Ovary (tissue), 9 donors: ENCODE measurements around the gene CTIF. TPM values are rescaled to one million over a fixed set of nuclear protein-coding genes. Genes with fewer than 3 reads are reported as not detected.

Source experiments
- DNase-seq, 5 donors: peaks; one replicate each; pipeline ENCODE4 v3.0.0-alpha.2; 2019 to 2020
- H3K27ac ChIP-seq, 2 donors: fragments of 200-600 bp; one replicate each; pipeline versions ENCODE4 v1.5.1 to v1.8.0; 2019 to 2022
- H3K27me3 ChIP-seq: fragments of 200-600 bp; one replicate; pipeline ENCODE4 v1.8.0; 2022
- H3K36me3 ChIP-seq: fragments of 200-600 bp; sonication (generic); one replicate; pipeline ENCODE4 v1.5.1; 2019
- H3K4me1 ChIP-seq: one replicate; pipeline ENCODE4 v1.8.1; 2013; ENCODE audit warnings: mild to moderate bottlenecking, moderate library complexity; ENCODE audit not compliant: insufficient read depth
- H3K4me3 ChIP-seq: fragments of 200-600 bp; sonication (generic); one replicate; pipeline ENCODE4 v1.5.1; 2017
- H3K9me3 ChIP-seq, 2 donors: fragments of 200-600 bp in 1 of 2; sonication (generic) in 1 of 2; one replicate each; pipeline versions ENCODE4 v1.5.1 to v1.8.1; 2013 to 2019; ENCODE audit warnings: mild to moderate bottlenecking in 1 of 2, moderate library complexity in 1 of 2
- CTCF ChIP-seq, 3 donors: fragments of 450-650 bp in 2 of 3; fragments of 200-600 bp in 1 of 3; IDR thresholded peaks; one replicate each; pipeline versions ENCODE4 v1.5.1 to v1.8.0; 2016 to 2022; ENCODE audit warnings: antibody characterized with exemption in 3 of 3, mild to moderate bottlenecking in 1 of 3
- EP300 ChIP-seq: sonication (generic); formaldehyde crosslinking; IDR thresholded peaks from one replicate; pipeline ENCODE4 v1.6.1; 2017; ENCODE audit warnings: antibody characterized with exemption
- POLR2A ChIP-seq: fragments of 450-650 bp; IDR thresholded peaks from one replicate; pipeline ENCODE4 v1.6.1; 2017; ENCODE audit warnings: antibody characterized with exemption, mild to moderate bottlenecking, moderate library complexity
- WGBS, 3 donors: extraction: QIAGEN DNeasy Blood & Tissue Kit in 1 of 3; methylation state at CpG; one replicate each; pipeline versions ENCODE4 v1.1.5 to v1.1.7; 2013 to 2017; 5-methylcytosine and 5-hydroxymethylcytosine counted together
- intact Hi-C, 4 donors: fragments of 100-400 bp; cut with DNase I; formaldehyde crosslinking; loops; one replicate each; pipeline versions ENCODE4 v1.11.0 to v1.15.1; 2022 to 2023
- polyA plus RNA-seq, 2 donors: library from polyadenylated mRNA; stranded (reverse); fragments of 200-250 nt in 1 of 2; fragments of 350-450 nt in 1 of 2; fragmentation: Illumina TruSeq in 1 of 2; extraction: RNeasy Lipid Tissue Mini Kit (QIAGEN cat#74804) in 1 of 2; gene quantifications; one replicate each; pipeline ENCODE4 v1.2.3, GENCODE V29; 2013 to 2014
- total RNA-seq, 7 donors: library from RNA; depleted of rRNA in 2 of 7; stranded (reverse); fragments of >200 nt in 2 of 7; fragmentation: NEBNext Ultra II Directional in 3 of 7; extraction: Animal tissue kit (Norgen Biotek cat#: 25700) in 3 of 7; gene quantifications; one replicate each; pipeline versions ENCODE4 v1.1.0 to v1.2.4, GENCODE V29; 2016 to 2023
- donor health status: DM: no; HTN: no; CAD: no; lungs with moderate emphysema.
- donor health status: DM: no; HTN: no; CAD: no.
- donor health status: Bipolar disorder and iron deficiency.
- donor health status: DM: yes; HTN: yes; CAD: no.
- donor health status: DM: no; HTN: no; CAD: no.
- donor health status: DM: yes; HTN: yes; CAD: no.

Gene CTIF
- total and polyA plus RNA-seq, 9 donors, result 18.5 to 94.1 (median 75.2) TPM

DNA sequence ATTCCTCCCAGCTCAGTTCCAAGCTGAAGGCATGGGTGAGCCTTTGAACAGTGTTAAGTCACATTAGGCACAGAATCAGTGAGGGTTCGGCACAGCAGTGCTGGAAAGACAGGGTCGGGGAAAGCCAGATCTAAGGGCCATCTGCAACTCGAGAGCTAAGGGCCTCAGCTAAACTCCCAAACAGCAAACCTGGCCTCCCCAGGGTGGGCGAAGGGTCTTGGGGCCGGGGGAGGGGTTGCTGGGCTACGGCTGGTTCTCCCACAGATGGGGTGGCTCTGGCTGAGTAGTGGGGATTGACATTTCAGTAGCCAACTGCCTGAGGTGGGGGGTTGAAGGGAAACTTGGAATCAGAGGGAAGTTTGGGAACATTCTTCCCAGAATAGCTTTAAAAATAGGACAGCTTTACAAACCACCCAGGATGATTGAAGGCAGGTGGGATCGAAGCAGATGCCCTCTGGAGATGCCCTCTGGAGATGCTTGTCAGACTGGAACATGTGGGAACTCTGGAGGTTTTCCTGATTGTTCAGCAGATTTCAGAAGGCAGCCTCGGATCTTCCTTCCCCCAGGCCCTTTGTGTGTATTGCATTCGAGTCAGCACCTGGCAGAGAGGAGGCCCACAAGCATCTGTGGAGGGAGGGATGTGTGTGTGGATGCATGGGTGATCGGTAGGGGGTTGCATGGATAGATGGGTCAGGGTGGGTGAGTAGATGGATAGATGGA lies 255.6 kb downstream of the CTIF start:
- H3K36me3 ChIP-seq, result no peaks in the 10 kb centered on the region
- TF ChIP-seq POLR2A (no peak), EP300 (no peak), CTCF (IDR thresholded peaks at IDR 0.05) (no peak)
- H3K4me3 ChIP-seq, result no peak overlapping the region
- no peaks in the 10 kb centered on the region for H3K27me3 ChIP-seq
- no peaks in the 10 kb centered on the region for H3K4me1 ChIP-seq
- no peaks in the 10 kb centered on the region for H3K9me3 ChIP-seq
- peak in 1 of 5 donors; percentile 4 for DNase-seq
- intact Hi-C loops, result no loop called here
- 82 to 88% (median 87%) methylated on average over 10 of the region's 10 CpGs for WGBS, 3 donors
- no peak overlapping the region for H3K27ac ChIP-seq

DNA sequence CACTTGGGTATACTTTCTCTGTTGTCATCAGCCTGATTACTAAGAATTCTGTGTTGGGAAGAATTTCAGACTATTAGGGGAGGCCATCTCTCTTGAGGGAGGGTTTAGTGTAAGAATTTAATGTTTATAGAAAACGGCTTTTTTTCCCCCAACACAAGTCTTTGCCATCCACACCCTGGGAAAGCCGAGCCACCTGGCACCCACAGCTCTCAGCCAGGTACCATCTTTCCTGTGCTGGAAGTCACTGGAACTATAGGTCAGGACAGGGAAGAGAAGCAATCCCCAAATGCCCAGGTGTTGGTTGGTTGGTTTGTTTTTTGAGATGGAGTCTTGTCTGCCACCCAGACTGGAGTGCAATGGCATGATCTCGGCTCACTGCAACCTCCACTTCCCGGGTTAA lies 256.9 kb downstream of the CTIF start:
- no peak for DNase-seq
- 88 to 93% (median 93%) methylated on average over 4 of the region's 4 CpGs for WGBS, 3 donors
- Histone ChIP-seq H3K27me3 (no peaks in the 10 kb centered on the region), H3K4me3 (no peak overlapping the region), H3K36me3 (no peaks in the 10 kb centered on the region), H3K27ac (no peak overlapping the region), H3K4me1 (no peaks in the 10 kb centered on the region), H3K9me3 (no peaks in the 10 kb centered on the region)
- intact Hi-C loops, result no loop called here
- TF ChIP-seq EP300, result no peak
- TF ChIP-seq POLR2A, result no peak
- TF ChIP-seq CTCF (IDR thresholded peaks at IDR 0.05), result no peak

DNA sequence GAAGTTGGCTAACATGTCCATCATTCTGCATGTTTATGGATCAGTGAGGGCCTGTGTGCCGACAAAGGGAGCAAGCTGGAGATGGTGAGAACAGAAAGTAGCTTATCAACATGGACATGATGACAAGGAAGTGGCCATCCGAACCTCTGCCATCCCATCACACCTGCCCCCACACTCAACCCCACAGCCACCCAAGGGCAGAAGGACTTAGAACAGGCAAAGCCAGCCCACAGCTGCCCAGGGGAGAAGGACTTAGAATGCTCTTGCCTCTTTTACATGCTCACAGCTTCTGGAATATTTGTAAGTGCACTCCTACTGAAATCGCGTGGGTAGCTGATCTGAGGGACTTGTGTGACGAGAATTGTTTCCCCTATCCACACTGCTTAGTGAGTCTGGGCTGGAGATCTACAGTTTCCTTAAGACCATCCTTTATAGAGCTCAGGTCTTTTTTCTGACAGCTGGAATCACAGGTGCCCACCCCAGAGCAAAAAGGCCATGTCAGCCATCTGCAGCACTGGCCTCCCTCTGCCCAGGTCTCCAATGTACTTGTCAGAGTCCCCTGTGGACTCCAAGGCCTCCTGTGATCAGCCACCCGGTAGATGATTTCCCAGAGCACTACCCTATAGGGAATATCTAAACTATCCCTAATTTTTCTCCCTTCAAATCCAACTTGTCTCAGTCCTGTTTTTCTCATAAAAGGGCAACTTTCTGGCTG lies 257.8 kb downstream of the CTIF start:
- H3K4me1 ChIP-seq, result peaks cover 4% of the 10 kb centered on the region
- no peaks in the 10 kb centered on the region for H3K9me3 ChIP-seq
- no peaks in the 10 kb centered on the region for H3K27me3 ChIP-seq
- WGBS, 3 donors, result 92 to 95% (median 94%) methylated on average over 6 of the region's 6 CpGs
- no peak overlapping the region for H3K27ac ChIP-seq
- DNase-seq, result peak in 2 of 5 donors; percentile 4 to 12
- TF ChIP-seq EP300 (no peak), CTCF (IDR thresholded peaks at IDR 0.05) (no peak), POLR2A (no peak)
- intact Hi-C loops, result no loop called here
- H3K36me3 ChIP-seq, result no peaks in the 10 kb centered on the region
- no peak overlapping the region for H3K4me3 ChIP-seq

DNA sequence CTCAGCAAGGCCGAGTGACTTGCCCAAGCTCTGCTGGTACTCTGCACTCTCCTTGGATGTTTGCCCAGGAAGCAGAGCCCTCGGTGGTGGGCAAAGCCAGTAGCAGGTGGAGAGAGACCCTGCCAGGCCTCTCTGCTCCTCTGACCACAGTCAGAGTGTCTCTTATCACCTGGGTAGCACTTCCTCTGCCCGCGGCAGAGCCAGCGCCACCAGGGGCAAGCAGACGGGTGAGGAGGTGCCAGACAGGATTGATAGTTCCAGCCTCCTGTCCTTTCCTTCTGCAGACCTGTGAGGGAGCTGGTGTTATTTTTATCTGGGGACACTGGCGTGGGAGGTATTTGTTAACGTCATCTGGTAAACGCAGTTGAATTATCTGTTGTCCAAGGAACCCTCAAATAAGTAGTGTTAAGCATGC lies 259.0 kb downstream of the CTIF start:
- Histone ChIP-seq H3K36me3 (no peaks in the 10 kb centered on the region), H3K9me3 (no peaks in the 10 kb centered on the region), H3K4me3 (no peak overlapping the region), H3K27ac (no peak overlapping the region), H3K4me1 (peaks cover 9% of the 10 kb centered on the region), H3K27me3 (no peaks in the 10 kb centered on the region)
- WGBS, 3 donors, result 59 to 67% (median 63%) methylated on average over 9 of the region's 9 CpGs
- DNase-seq, result peak in 2 of 5 donors; percentile 6 to 27
- intact Hi-C loops, result no loop called here
- no peak for TF ChIP-seq EP300
- TF ChIP-seq POLR2A, result no peak
- TF ChIP-seq CTCF (IDR thresholded peaks at IDR 0.05), result no peak
